PC-9 (cell line): ENCODE measurements around the gene RTP5. TPM values are rescaled to one million over a fixed set of nuclear protein-coding genes. Genes with fewer than 3 reads are reported as not detected.

Experiments
- BruUV-seq: library from RNA; stranded (reverse); fragments of 400-500 nt; replicated peaks from 2 replicates; lab custom pipeline; 2021; lab: Mats Ljungman, UMichigan
- CTCF ChIA-PET: fragments of 300-600 bp; sonication (Branson Sonifier 250); formaldehyde crosslinking; loops from one replicate; lab custom pipeline; 2022; ENCODE audit warnings: antibody characterized with exemption; lab: Charles Lee
- POLR2A ChIA-PET: fragments of 300-600 bp; sonication (Branson Sonifier 250); formaldehyde crosslinking; loops from one replicate; lab custom pipeline; 2022; ENCODE audit warnings: antibody characterized with exemption; ENCODE audit not compliant: unreplicated experiment; lab: Charles Lee
- DNase-seq, 2 experiments: peaks; one replicate each; pipeline versions ENCODE4 v3.0.0 to v3.0.0-alpha.2; 2015 to 2022; ENCODE audit warnings: mixed read lengths in 1 of 2
- H2AFZ ChIP-seq: fragments of 200-600 bp; sonication (generic); 2 replicates; pipeline ENCODE4 v1.8.1; 2017; ENCODE audit warnings: antibody characterized with exemption
- H3F3A ChIP-seq: fragments of 200-600 bp; sonication (generic); 2 replicates; pipeline ENCODE4 v1.8.1; 2017; ENCODE audit warnings: antibody characterized with exemption, mild to moderate bottlenecking, low read depth; ENCODE audit not compliant: insufficient read depth
- H3K27ac ChIP-seq: fragments of 200-600 bp; sonication (generic); 2 replicates; pipeline ENCODE4 v1.6.1; 2016; ENCODE audit warnings: mixed run types
- H3K27me3 ChIP-seq: fragments of 200-600 bp; sonication (generic); 2 replicates; pipeline ENCODE4 v1.6.1; 2016; ENCODE audit warnings: low read depth, mixed run types; ENCODE audit not compliant: insufficient read depth
- H3K36me3 ChIP-seq: fragments of 200-600 bp; sonication (generic); 2 replicates; pipeline ENCODE4 v1.6.1; 2016; ENCODE audit warnings: low read depth, mixed run types
- H3K4me1 ChIP-seq: fragments of 200-600 bp; sonication (generic); replicated peaks from 2 replicates; pipeline ENCODE4 v1.6.1; 2016; ENCODE audit warnings: mixed run types; ENCODE audit not compliant: insufficient read depth
- H3K4me2 ChIP-seq: fragments of 200-600 bp; sonication (generic); 2 replicates; pipeline ENCODE4 v1.6.1; 2017; ENCODE audit warnings: mixed run types
- H3K4me3 ChIP-seq: fragments of 200-600 bp; sonication (generic); 2 replicates; pipeline ENCODE4 v1.6.1; 2016; ENCODE audit warnings: mixed run types
- H3K79me2 ChIP-seq: fragments of 200-600 bp; sonication (generic); 2 replicates; pipeline ENCODE4 v1.6.1; 2017; ENCODE audit warnings: low read depth, mixed run types
- H3K9me2 ChIP-seq: fragments of 200-600 bp; sonication (generic); 2 replicates; pipeline ENCODE4 v1.8.1; 2017; ENCODE audit warnings: mild to moderate bottlenecking; ENCODE audit not compliant: insufficient read depth
- H3K9me3 ChIP-seq: fragments of 200-600 bp; sonication (generic); 2 replicates; pipeline ENCODE4 v1.8.1; 2016; ENCODE audit warnings: low read depth; ENCODE audit not compliant: insufficient read depth
- H4K20me1 ChIP-seq: fragments of 200-600 bp; sonication (generic); 2 replicates; pipeline ENCODE4 v1.8.1; 2017; ENCODE audit not compliant: insufficient read depth
- EZH2 ChIP-seq: fragments of 200-600 bp; sonication (generic); IDR thresholded peaks from 2 replicates; pipeline ENCODE4 v1.8.0; 2017; ENCODE audit warnings: antibody characterized with exemption, low read depth
- intact Hi-C: fragments of 100-400 bp; cut with micrococcal nuclease; formaldehyde crosslinking; loops from one replicate; pipeline ENCODE4 v1.10.0; 2022; ENCODE audit not compliant: unreplicated experiment
- total RNA-seq: library from RNA; stranded (reverse); gene quantifications from 2 replicates; pipeline ENCODE4 v1.2.3, GENCODE V29; 2021
- TF ChIP-seq, protein P1 (sequence below): fragments of 200-600 bp; sonication (generic); conservative IDR thresholded peaks from 2 replicates; pipeline ENCODE4 v1.6.1; 2017; ENCODE audit warnings: mixed run types, antibody characterized with exemption, mild to moderate bottlenecking, moderate library complexity

Gene RTP5
- total RNA-seq, 1 experiment from 2014 or later: not detected

DNA sequence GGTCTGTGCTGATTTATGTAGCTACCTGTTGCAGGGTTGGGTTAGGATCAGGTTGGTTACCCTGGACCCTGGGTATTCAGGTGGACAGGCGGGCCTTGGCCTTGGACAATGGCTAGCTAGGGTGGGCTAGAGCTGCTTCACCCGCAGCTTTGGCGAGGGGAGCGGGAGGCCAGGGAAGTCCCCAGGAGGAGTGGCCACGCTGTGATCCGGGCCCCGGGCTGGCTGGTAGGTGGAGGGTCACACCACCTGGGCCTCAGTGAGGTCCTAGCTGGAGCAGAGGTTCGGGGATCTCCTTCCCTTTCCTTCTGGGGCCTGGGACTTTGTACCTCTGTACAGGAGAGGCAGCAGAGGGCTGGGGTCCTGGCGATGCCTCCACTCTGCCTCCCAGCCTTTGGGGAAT is 9.8 kb downstream of the RTP5 start:
- Histone ChIP-seq H2AFZ (no peak overlapping the region), H3K4me1 (peaks cover 5% of the 10 kb centered on the region), H3F3A (peaks cover 12% of the 10 kb centered on the region; the same call in 1 of the 2 replicates), H3K36me3 (no peaks in the 10 kb centered on the region), H3K27ac (no peak overlapping the region), H3K9me2 (no peaks in the 10 kb centered on the region), H3K79me2 (no peaks in the 10 kb centered on the region), H3K27me3 (no peaks in the 10 kb centered on the region), H3K4me3 (no peak overlapping the region), H3K9me3 (no peaks in the 10 kb centered on the region), H4K20me1 (no peaks in the 10 kb centered on the region), H3K4me2 (no peak overlapping the region)
- intact Hi-C loops: loop anchor here (5.0 to 10.0 kb wide), 2 partner anchors 145 to 1027 kb away; partner anchors contain the start of gene D2HGDH
- POLR2A ChIA-PET: no interaction called here
- TF ChIP-seq, protein P1, sequence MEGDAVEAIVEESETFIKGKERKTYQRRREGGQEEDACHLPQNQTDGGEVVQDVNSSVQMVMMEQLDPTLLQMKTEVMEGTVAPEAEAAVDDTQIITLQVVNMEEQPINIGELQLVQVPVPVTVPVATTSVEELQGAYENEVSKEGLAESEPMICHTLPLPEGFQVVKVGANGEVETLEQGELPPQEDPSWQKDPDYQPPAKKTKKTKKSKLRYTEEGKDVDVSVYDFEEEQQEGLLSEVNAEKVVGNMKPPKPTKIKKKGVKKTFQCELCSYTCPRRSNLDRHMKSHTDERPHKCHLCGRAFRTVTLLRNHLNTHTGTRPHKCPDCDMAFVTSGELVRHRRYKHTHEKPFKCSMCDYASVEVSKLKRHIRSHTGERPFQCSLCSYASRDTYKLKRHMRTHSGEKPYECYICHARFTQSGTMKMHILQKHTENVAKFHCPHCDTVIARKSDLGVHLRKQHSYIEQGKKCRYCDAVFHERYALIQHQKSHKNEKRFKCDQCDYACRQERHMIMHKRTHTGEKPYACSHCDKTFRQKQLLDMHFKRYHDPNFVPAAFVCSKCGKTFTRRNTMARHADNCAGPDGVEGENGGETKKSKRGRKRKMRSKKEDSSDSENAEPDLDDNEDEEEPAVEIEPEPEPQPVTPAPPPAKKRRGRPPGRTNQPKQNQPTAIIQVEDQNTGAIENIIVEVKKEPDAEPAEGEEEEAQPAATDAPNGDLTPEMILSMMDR: no peak
- TF ChIP-seq EZH2: no peak
- no TSS peak for BruUV-seq
- CTCF ChIA-PET: interaction anchor here (0.5 to 1.2 kb wide), 5 partner anchors 103 to 214 kb away, joined by 3 to 10 read pairs (median 4); partner anchors contain the start of genes DTYMK, GAL3ST2 and ING5
- DNase-seq: no peak

DNA sequence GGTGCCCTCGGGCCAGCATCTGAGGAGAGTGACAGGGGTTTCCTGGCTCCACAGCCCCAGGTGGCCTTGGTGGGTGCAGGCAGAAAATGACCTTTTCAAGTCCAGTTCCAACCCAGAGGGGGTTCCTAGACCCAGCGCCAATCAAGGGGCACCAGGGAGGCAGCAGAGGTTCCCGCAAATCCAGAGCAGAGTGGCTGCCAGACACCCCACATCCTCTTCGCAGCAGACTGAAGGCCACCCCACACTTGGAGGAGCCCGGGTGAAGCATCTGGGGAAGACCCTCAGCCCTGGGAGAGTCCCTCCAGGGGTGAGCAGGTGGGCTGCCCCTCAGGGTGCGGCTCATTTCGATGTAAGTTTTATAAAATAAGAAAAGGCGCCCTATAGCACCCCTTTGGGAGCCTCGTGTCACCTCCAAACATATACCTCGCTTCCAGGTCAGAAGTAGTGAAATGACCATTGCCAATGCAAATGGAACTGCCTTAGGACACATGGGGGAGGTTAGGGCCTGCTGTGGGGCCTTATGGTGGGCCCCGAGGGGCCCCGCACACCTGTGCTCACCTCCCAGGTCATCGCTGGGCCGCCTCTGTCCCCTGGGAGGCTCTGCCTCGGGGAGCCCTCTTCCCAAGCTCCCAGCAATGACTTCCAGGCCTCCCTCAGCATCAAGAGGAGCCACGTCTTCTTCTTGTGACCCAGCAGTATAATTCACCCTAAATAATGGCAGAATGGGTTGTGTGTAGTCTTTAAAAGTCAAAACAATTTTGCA is 11.0 kb downstream of the RTP5 start:
- H3K4me1 ChIP-seq: peaks cover 5% of the 10 kb centered on the region
- CTCF ChIA-PET: no interaction called here
- no peaks in the 10 kb centered on the region for H3K9me2 ChIP-seq
- intact Hi-C loops: loop anchor here (1.0 to 5.0 kb wide), 4 partner anchors 179 to 525 kb away; partner anchors contain the start of gene DTYMK
- H2AFZ ChIP-seq: no peak overlapping the region
- no peak for DNase-seq
- no peaks in the 10 kb centered on the region for H3K36me3 ChIP-seq
- H3K27ac ChIP-seq: no peak overlapping the region
- peaks cover 12% of the 10 kb centered on the region; the same call in 1 of the 2 replicates for H3F3A ChIP-seq
- POLR2A ChIA-PET: no interaction called here
- H4K20me1 ChIP-seq: no peaks in the 10 kb centered on the region
- H3K79me2 ChIP-seq: no peaks in the 10 kb centered on the region
- H3K4me2 ChIP-seq: peak overlapping the region; percentile 83; the same call in 1 of the 2 replicates
- H3K9me3 ChIP-seq: no peaks in the 10 kb centered on the region
- H3K4me3 ChIP-seq: no peak overlapping the region
- TF ChIP-seq, protein P1: no peak
- no peak for TF ChIP-seq EZH2
- BruUV-seq: no TSS peak
- 0 out of 2 replicates have a peak, but pooled peaks cover 1% of the 10 kb centered on the region for H3K27me3 ChIP-seq

DNA sequence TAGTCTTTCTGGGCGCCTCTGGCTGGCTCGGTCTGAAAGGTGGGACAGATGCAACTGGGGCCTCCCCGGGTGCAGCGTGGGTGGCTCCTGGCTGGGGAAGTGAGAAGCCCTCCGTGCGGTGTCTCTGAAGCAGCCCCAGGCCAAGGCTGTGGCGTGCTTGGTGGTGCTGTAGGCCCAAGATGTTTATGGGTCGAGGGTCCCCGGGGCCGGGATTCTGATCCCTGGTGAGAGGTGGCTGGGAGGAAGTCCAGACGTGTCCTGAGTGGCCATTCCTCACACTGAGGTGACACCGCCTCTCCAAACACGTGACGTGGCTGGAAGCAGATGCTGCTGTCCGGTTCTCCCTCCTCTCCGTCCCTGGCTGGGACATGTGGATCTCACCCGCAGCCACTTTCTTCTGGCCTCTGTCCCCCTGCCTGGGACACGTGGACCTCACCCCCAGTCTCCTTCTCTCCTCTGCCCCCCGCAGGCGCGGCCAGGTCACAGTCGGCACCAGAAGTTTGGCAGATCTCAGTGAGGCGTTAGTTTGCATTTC is 12.6 kb downstream of the RTP5 start:
- H3F3A ChIP-seq: peaks cover 12% of the 10 kb centered on the region; the same call in 1 of the 2 replicates
- ChIA-PET POLR2A (no interaction called here), CTCF (no interaction called here)
- peak overlapping the region; percentile 83 for H3K4me2 ChIP-seq
- no peak overlapping the region for H3K27ac ChIP-seq
- H4K20me1 ChIP-seq: no peaks in the 10 kb centered on the region
- peak overlapping the region; percentile 40; the same call in 1 of the 2 replicates for H3K4me3 ChIP-seq
- H3K4me1 ChIP-seq: peaks cover 5% of the 10 kb centered on the region
- no peaks in the 10 kb centered on the region for H3K9me2 ChIP-seq
- no peaks in the 10 kb centered on the region for H3K36me3 ChIP-seq
- intact Hi-C loops: loop anchor here (5.0 kb wide), 1 partner anchor 320 kb away; no protein-coding TSS in a partner anchor
- 0 out of 2 replicates have a peak overlapping the region, but pooled peaks have one; percentile 21 for H2AFZ ChIP-seq
- H3K79me2 ChIP-seq: no peaks in the 10 kb centered on the region
- H3K9me3 ChIP-seq: no peaks in the 10 kb centered on the region
- no peak for TF ChIP-seq EZH2
- TF ChIP-seq, protein P1: no peak
- 0 out of 2 replicates have a peak, but pooled peaks cover 3% of the 10 kb centered on the region for H3K27me3 ChIP-seq
- DNase-seq: no peak
- no TSS peak for BruUV-seq
